AG08395 (cell line): Measurements from ENCODE around the gene TNFAIP8.

Experiments
- DNase-seq: peaks from one replicate; pipeline ENCODE4 v3.0.0; 2012; ENCODE audit warnings: mixed read lengths, low spot score

Gene TNFAIP8

GRCh38 chr5:119346394-119346793 is 9.4 kb upstream of the TNFAIP8 start:
- DNase-seq: no peak

- DNase-seq: no peak
Observed at GRCh38 chr5:119347574-119347973, 8.2 kb upstream of the TNFAIP8 start.

GRCh38 chr5:119347991-119348390 is 7.8 kb upstream of the TNFAIP8 start:
- DNase-seq: peak; percentile 75

- DNase-seq: no peak
Observed at GRCh38 chr5:119353213-119353612, 2.6 kb upstream of the TNFAIP8 start.

GRCh38 chr5:119353686-119354366 is 2.0 kb upstream of the TNFAIP8 start:
- no peak for DNase-seq

GRCh38 chr5:119354537-119355243 is 1.1 kb upstream of the TNFAIP8 start:
- DNase-seq: no peak

- no peak for DNase-seq
Observed at GRCh38 chr5:119355244-119355638, 578 bp upstream of the TNFAIP8 start.

GRCh38 chr5:119356612-119357188 is 881 bp downstream of the TNFAIP8 start:
- DNase-seq: no peak

GRCh38 chr5:119357270-119357669 is 1.5 kb downstream of the TNFAIP8 start:
- no peak for DNase-seq

GRCh38 chr5:119357808-119358529 is 2.1 kb downstream of the TNFAIP8 start:
- no peak for DNase-seq

GRCh38 chr5:119358530-119358900 is 2.7 kb downstream of the TNFAIP8 start:
- no peak for DNase-seq

GRCh38 chr5:119358901-119359603 is 3.2 kb downstream of the TNFAIP8 start:
- no peak for DNase-seq

- no peak for DNase-seq
Observed at GRCh38 chr5:119359737-119360413, 4.1 kb downstream of the TNFAIP8 start.

- no peak for DNase-seq
Observed at GRCh38 chr5:119360905-119361593, 5.2 kb downstream of the TNFAIP8 start.

GRCh38 chr5:119361594-119362125 is 5.8 kb downstream of the TNFAIP8 start:
- DNase-seq: no peak

GRCh38 chr5:119362714-119363113 is 6.9 kb downstream of the TNFAIP8 start:
- DNase-seq: no peak

GRCh38 chr5:119363271-119363670 is 7.5 kb downstream of the TNFAIP8 start:
- no peak for DNase-seq

GRCh38 chr5:119363936-119364335 is 8.1 kb downstream of the TNFAIP8 start:
- no peak for DNase-seq

- no peak for DNase-seq
Observed at GRCh38 chr5:119365847-119366539, 10.2 kb downstream of the TNFAIP8 start.

GRCh38 chr5:119366540-119366881 is 10.7 kb downstream of the TNFAIP8 start:
- DNase-seq: no peak
